ENCODE data around the gene XK.

The XK gene

DNA sequence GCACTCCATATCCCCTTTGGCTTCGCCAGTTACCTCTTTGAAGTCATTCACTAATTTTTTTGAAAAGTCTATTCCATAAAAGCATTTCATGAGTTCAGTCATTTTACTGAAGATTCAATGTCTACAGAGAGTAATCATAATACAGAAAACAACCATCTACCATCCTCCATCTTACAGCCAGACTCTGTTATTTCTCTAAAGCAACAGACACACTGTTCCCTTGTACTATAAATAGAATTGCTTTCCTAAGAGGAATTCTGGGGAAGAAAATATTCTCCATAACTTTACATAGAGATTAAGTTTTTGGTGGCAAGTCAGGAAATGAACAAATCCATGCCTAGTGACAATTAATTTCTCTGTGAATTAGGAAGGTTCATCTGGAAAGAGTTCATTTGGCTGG, 37.0 kb downstream of the XK start:
- Histone ChIP-seq H3K27me3 (ENCODE audit: insufficient read depth, low read depth, severe bottlenecking) (no peaks in the 10 kb centered on the region), H3K4me3 (ENCODE audit: low read depth, low read length) (no peak overlapping the region), H3K36me3 (no peaks in the 10 kb centered on the region), H3K9me3 (ENCODE audit: severe bottlenecking) (no peaks in the 10 kb centered on the region), H3K27ac (no peak overlapping the region)
- DNase-seq, result no peak
- TF ChIP-seq, protein P1, sequence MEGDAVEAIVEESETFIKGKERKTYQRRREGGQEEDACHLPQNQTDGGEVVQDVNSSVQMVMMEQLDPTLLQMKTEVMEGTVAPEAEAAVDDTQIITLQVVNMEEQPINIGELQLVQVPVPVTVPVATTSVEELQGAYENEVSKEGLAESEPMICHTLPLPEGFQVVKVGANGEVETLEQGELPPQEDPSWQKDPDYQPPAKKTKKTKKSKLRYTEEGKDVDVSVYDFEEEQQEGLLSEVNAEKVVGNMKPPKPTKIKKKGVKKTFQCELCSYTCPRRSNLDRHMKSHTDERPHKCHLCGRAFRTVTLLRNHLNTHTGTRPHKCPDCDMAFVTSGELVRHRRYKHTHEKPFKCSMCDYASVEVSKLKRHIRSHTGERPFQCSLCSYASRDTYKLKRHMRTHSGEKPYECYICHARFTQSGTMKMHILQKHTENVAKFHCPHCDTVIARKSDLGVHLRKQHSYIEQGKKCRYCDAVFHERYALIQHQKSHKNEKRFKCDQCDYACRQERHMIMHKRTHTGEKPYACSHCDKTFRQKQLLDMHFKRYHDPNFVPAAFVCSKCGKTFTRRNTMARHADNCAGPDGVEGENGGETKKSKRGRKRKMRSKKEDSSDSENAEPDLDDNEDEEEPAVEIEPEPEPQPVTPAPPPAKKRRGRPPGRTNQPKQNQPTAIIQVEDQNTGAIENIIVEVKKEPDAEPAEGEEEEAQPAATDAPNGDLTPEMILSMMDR (IDR thresholded peaks at IDR 0.05; ENCODE audit: low read depth, low read length), result no peak

DNA sequence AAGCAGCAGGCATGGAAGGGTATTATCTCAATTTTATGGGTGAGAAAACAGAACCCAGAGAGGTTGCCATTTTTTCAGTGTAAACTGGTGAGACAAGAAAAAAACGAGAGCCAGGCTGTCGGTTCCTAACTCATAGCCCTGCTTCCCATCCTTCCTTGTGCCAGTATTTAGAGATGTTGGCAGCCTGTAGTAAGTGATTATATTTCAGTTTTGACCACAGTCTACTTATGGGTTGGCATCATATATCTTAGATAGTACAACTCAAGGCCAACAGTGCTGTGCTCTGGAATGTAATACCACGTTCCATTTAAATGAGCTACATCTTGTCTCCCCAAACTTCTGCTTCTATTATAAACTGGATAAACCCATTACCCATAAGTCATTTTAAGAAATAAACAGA, 40.8 kb downstream of the XK start:
- no peak overlapping the region for H3K27ac ChIP-seq
- H3K4me3 ChIP-seq (ENCODE audit: low read depth, low read length), result no peak overlapping the region
- no peaks in the 10 kb centered on the region for H3K9me3 ChIP-seq (ENCODE audit: severe bottlenecking)
- no peaks in the 10 kb centered on the region for H3K27me3 ChIP-seq (ENCODE audit: insufficient read depth, low read depth, severe bottlenecking)
- no peak for DNase-seq
- TF ChIP-seq, protein P1 (IDR thresholded peaks at IDR 0.05; ENCODE audit: low read depth, low read length), result no peak
- H3K36me3 ChIP-seq, result no peaks in the 10 kb centered on the region

DNA sequence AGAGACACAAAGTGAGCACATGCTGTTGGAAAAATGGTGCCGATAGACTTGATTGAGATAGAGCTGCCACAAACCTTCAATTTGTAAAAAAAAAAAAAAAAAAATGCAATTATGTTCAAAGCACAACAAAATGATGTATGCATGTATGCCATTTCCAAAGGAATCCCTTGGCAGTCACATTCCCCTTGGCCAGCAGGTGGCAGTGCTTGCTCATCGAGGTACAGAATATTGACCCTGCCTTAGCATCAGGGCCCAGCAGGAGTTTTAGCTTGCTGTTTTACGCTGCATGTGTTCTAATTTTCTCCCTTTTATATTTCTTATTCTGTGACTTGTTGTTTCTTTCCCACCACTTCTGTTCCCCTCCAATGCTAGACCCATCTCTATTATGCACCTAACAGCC, 59.8 kb downstream of the XK start:
- Histone ChIP-seq H3K27ac (no peak overlapping the region), H3K27me3 (ENCODE audit: insufficient read depth, low read depth, severe bottlenecking) (peaks cover 4% of the 10 kb centered on the region), H3K36me3 (no peaks in the 10 kb centered on the region), H3K9me3 (ENCODE audit: severe bottlenecking) (no peaks in the 10 kb centered on the region), H3K4me3 (ENCODE audit: low read depth, low read length) (no peak overlapping the region)
- peak; percentile 70 for DNase-seq
- TF ChIP-seq, protein P1 (IDR thresholded peaks at IDR 0.05; ENCODE audit: low read depth, low read length), result peak; percentile 77

DNA sequence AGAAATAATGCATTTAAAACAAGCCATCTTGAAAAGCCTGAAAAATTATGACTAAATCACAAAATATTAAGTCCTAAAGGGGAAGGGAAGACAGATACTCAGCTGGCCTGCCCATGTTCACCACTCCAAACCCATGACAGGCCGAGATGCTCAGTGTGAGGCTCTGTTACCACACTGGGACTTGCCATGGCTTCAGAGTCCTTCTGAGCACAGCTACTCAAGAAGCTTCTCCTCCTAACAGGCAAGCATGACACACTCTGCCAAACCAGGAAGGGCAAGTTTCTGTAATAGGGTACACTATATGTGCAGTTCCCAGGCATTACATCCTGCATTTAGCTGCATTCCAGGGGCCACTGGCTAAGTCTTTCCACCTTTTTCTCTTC, 60.2 kb downstream of the XK start:
- Histone ChIP-seq H3K9me3 (ENCODE audit: severe bottlenecking) (no peaks in the 10 kb centered on the region), H3K4me3 (ENCODE audit: low read depth, low read length) (no peak overlapping the region), H3K27ac (no peak overlapping the region), H3K27me3 (ENCODE audit: insufficient read depth, low read depth, severe bottlenecking) (peaks cover 4% of the 10 kb centered on the region), H3K36me3 (no peaks in the 10 kb centered on the region)
- TF ChIP-seq, protein P1 (IDR thresholded peaks at IDR 0.05; ENCODE audit: low read depth, low read length), result no peak
- no peak for DNase-seq

DNA sequence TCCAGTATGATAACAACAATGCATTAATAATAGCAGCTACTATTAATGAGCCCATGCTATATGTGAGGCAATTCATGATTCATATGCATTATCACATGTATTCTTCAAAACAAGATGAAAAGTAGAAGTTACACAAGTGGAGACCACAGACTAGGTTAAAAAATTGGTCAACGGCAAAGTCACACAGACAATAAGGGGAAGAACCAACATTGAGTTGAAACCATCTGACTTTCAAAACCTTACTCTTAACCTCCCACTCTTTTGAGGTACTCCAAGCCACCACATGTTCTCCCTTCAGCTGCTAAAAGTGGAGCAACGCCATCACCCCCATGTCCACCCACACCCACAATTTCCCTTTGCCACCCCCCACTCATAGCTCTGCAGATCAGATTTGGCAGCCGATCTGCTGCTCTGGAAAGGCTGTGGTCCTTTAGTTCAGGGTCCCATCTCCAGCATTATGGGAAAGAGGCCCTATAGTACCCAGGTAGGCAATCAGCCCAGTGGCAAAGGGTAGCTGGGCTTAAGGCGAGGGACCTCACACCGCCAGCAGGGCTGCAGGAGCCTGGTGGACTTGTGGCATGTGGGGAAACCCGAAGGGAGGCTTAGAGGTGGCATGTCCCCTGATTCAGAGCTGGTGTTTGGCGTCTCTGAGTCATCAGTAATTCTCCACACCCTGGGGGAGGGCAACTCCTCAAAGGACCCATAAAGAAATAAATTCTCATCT, 60.8 kb downstream of the XK start:
- DNase-seq, result no peak
- H3K27ac ChIP-seq, result no peak overlapping the region

More for the DNA sequence above, 60.8 kb downstream of the XK start:
- TF ChIP-seq, protein P1 (IDR thresholded peaks at IDR 0.05; ENCODE audit: low read depth, low read length), result no peak
- no peaks in the 10 kb centered on the region for H3K36me3 ChIP-seq
- H3K4me3 ChIP-seq (ENCODE audit: low read depth, low read length), result no peak overlapping the region
- peaks cover 4% of the 10 kb centered on the region for H3K27me3 ChIP-seq (ENCODE audit: insufficient read depth, low read depth, severe bottlenecking)
- H3K9me3 ChIP-seq (ENCODE audit: severe bottlenecking), result no peaks in the 10 kb centered on the region

All from WERI-Rb-1 (cell line).